ENCODE measurements around the gene RHO.

Gene RHO

GRCh38 chr3:129526121-129526900, 2.1 kb upstream of the RHO start:
- no peak overlapping the region for H3K27ac ChIP-seq (ENCODE audit: low read depth, low read length)
- no peaks in the 10 kb centered on the region for H3K9me3 ChIP-seq (ENCODE audit: insufficient read depth, low read length)
- no peak overlapping the region for H3K9ac ChIP-seq (ENCODE audit: low read length)
- H3K4me3 ChIP-seq (ENCODE audit: insufficient read depth, low read length, poor library complexity, severe bottlenecking): no peak overlapping the region
- no peaks in the 10 kb centered on the region for H3K9me2 ChIP-seq (replicated peaks; ENCODE audit: insufficient read depth, low read length)
- H3K79me2 ChIP-seq (ENCODE audit: insufficient read depth, low read length): no peaks in the 10 kb centered on the region
- no peak overlapping the region for H3K4me2 ChIP-seq (ENCODE audit: low read depth, low read length, poor library complexity, severe bottlenecking)
- H3K36me3 ChIP-seq (ENCODE audit: low read length): no peaks in the 10 kb centered on the region
- no peaks in the 10 kb centered on the region for H4K20me1 ChIP-seq (ENCODE audit: low read depth, low read length)
- no peaks in the 10 kb centered on the region for H3K27me3 ChIP-seq (ENCODE audit: low read length)
- no peak overlapping the region for H2AFZ ChIP-seq (ENCODE audit: low read depth, low read length, severe bottlenecking)
- H3F3A ChIP-seq (ENCODE audit: insufficient read depth): no peaks in the 10 kb centered on the region
- TF ChIP-seq CTCF (IDR thresholded peaks at IDR 0.05; ENCODE audit: insufficient read depth, low read length, poor library complexity, severe bottlenecking): no peak
- TF ChIP-seq EZH2phosphoT487 (conservative IDR thresholded peaks at IDR 0.05; ENCODE audit: low read length): no peak

- Histone ChIP-seq H3K9me2 (replicated peaks; ENCODE audit: insufficient read depth, low read length) (no peaks in the 10 kb centered on the region), H2AFZ (ENCODE audit: low read depth, low read length, severe bottlenecking) (no peak overlapping the region), H3K79me2 (ENCODE audit: insufficient read depth, low read length) (no peaks in the 10 kb centered on the region), H3K9me3 (ENCODE audit: insufficient read depth, low read length) (no peaks in the 10 kb centered on the region), H3K36me3 (ENCODE audit: low read length) (no peaks in the 10 kb centered on the region), H3K27ac (ENCODE audit: low read depth, low read length) (no peak overlapping the region), H3K27me3 (ENCODE audit: low read length) (no peaks in the 10 kb centered on the region), H3F3A (ENCODE audit: insufficient read depth) (no peaks in the 10 kb centered on the region), H3K4me3 (ENCODE audit: insufficient read depth, low read length, poor library complexity, severe bottlenecking) (no peak overlapping the region), H3K9ac (ENCODE audit: low read length) (no peak overlapping the region), H4K20me1 (ENCODE audit: low read depth, low read length) (no peaks in the 10 kb centered on the region), H3K4me2 (ENCODE audit: low read depth, low read length, poor library complexity, severe bottlenecking) (no peak overlapping the region)
- TF ChIP-seq CTCF (IDR thresholded peaks at IDR 0.05; ENCODE audit: insufficient read depth, low read length, poor library complexity, severe bottlenecking): no peak
Measured at GRCh38 chr3:129527262-129527661, 1.2 kb upstream of the RHO start.

- Histone ChIP-seq H3K4me2 (ENCODE audit: low read depth, low read length, poor library complexity, severe bottlenecking) (no peak overlapping the region), H3K27ac (ENCODE audit: low read depth, low read length) (no peak overlapping the region)
Measured at GRCh38 chr3:129529436-129530210, 1.2 kb downstream of the RHO start.

More at GRCh38 chr3:129529436-129530210, 1.2 kb downstream of the RHO start:
- H3K4me3 ChIP-seq (ENCODE audit: insufficient read depth, low read length, poor library complexity, severe bottlenecking): no peak overlapping the region
- no peaks in the 10 kb centered on the region for H3K36me3 ChIP-seq (ENCODE audit: low read length)
- H2AFZ ChIP-seq (ENCODE audit: low read depth, low read length, severe bottlenecking): no peak overlapping the region
- no peak overlapping the region for H3K9ac ChIP-seq (ENCODE audit: low read length)
- H3K9me2 ChIP-seq (replicated peaks; ENCODE audit: insufficient read depth, low read length): no peaks in the 10 kb centered on the region
- no peaks in the 10 kb centered on the region for H3K27me3 ChIP-seq (ENCODE audit: low read length)
- H4K20me1 ChIP-seq (ENCODE audit: low read depth, low read length): no peaks in the 10 kb centered on the region
- no peaks in the 10 kb centered on the region for H3K9me3 ChIP-seq (ENCODE audit: insufficient read depth, low read length)
- H3F3A ChIP-seq (ENCODE audit: insufficient read depth): no peaks in the 10 kb centered on the region
- no peaks in the 10 kb centered on the region for H3K79me2 ChIP-seq (ENCODE audit: insufficient read depth, low read length)
- TF ChIP-seq CTCF (IDR thresholded peaks at IDR 0.05; ENCODE audit: insufficient read depth, low read length, poor library complexity, severe bottlenecking) (no peak), EZH2phosphoT487 (conservative IDR thresholded peaks at IDR 0.05; ENCODE audit: low read length) (no peak)
